Measurements from ENCODE around the gene THSD4.

DNA sequence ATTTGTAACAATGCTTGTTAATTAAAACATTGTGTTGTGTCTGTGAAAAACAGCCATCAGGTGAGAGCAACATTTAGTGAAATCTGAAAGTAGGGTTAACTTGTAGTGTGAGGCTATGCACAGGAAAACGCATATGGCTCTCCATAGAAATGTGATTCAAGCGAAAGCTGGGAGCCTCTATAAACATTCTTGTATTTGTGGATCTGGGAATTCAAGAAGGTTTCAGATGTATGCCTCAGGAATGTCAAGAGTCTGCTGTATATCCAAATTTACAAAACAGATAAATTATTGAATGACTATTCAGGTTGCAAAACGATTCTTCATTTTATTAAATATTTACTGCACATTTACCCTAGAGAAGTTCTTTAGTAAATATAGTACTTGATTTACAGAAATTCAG is 166.0 kb downstream of the THSD4 start:
- TF ChIP-seq NR3C1 (IDR thresholded peaks at IDR 0.05), result no peak
- TF ChIP-seq POLR2A (IDR thresholded peaks at IDR 0.05; ENCODE audit: low read length), result no peak
- no peak for TF ChIP-seq RARB (CRISPR knock-in tag; IDR thresholded peaks at IDR 0.05)
- no peak for TF ChIP-seq PHF8 (IDR thresholded peaks at IDR 0.05; ENCODE audit: borderline replicate concordance, low read depth)
- no peak for TF ChIP-seq CTCF (IDR thresholded peaks at IDR 0.05)
- no peak for TF ChIP-seq ZFP36 (IDR thresholded peaks at IDR 0.05; ENCODE audit: borderline replicate concordance, partially characterized antibody)

Data from A549 (cell line).